ENCODE results near the gene LGR6. TPM values are rescaled to one million over a fixed set of nuclear protein-coding genes. Genes with fewer than 3 reads are reported as not detected.

Gene LGR6
- total and polyA plus RNA-seq, 2 experiments from 2014 or later: 0.66 to 0.89 TPM

DNA sequence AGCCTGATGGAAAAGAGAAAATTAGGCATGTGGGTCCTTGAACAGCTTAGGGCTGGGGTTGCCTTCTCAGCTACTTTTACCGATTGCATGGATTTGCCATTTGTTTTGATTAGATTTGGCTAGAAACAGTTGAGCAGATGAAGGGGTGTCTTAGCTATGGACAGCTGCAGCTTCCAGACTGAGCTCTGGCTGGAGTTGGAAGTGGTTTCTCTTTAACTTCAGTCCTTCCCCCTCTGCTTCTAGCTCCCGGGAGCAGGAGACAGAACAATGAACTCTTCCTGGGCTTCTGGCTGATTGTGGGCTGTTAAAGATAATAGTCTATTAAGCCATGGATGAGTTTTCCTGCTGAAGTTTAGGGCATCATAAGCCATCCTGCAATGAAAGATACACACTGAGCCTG is 97.4 kb downstream of the LGR6 start (continued):
- TF ChIP-seq ZNF114 (CRISPR knock-in tag; IDR thresholded peaks at IDR 0.05) (no peak), POLR2AphosphoS5 (IDR thresholded peaks at IDR 0.05; ENCODE audit: low read depth) (no peak), ZNF331 (CRISPR knock-in tag; IDR thresholded peaks at IDR 0.05; ENCODE audit: low read depth) (no peak), JUNB (IDR thresholded peaks at IDR 0.05; ENCODE audit: unreplicated experiment) (no peak), EZH2phosphoT487 (IDR thresholded peaks at IDR 0.05; ENCODE audit: unreplicated experiment) (no peak), EZH2 (IDR thresholded peaks at IDR 0.05; ENCODE audit: low read depth, unreplicated experiment) (no peak)
- TF ChIP-seq, protein P1, sequence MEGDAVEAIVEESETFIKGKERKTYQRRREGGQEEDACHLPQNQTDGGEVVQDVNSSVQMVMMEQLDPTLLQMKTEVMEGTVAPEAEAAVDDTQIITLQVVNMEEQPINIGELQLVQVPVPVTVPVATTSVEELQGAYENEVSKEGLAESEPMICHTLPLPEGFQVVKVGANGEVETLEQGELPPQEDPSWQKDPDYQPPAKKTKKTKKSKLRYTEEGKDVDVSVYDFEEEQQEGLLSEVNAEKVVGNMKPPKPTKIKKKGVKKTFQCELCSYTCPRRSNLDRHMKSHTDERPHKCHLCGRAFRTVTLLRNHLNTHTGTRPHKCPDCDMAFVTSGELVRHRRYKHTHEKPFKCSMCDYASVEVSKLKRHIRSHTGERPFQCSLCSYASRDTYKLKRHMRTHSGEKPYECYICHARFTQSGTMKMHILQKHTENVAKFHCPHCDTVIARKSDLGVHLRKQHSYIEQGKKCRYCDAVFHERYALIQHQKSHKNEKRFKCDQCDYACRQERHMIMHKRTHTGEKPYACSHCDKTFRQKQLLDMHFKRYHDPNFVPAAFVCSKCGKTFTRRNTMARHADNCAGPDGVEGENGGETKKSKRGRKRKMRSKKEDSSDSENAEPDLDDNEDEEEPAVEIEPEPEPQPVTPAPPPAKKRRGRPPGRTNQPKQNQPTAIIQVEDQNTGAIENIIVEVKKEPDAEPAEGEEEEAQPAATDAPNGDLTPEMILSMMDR (conservative IDR thresholded peaks at IDR 0.05; ENCODE audit: low read depth in 2 of 2): no peak
- TF ChIP-seq, protein P2, sequence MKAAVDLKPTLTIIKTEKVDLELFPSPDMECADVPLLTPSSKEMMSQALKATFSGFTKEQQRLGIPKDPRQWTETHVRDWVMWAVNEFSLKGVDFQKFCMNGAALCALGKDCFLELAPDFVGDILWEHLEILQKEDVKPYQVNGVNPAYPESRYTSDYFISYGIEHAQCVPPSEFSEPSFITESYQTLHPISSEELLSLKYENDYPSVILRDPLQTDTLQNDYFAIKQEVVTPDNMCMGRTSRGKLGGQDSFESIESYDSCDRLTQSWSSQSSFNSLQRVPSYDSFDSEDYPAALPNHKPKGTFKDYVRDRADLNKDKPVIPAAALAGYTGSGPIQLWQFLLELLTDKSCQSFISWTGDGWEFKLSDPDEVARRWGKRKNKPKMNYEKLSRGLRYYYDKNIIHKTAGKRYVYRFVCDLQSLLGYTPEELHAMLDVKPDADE (IDR thresholded peaks at IDR 0.05): no peak

DNA sequence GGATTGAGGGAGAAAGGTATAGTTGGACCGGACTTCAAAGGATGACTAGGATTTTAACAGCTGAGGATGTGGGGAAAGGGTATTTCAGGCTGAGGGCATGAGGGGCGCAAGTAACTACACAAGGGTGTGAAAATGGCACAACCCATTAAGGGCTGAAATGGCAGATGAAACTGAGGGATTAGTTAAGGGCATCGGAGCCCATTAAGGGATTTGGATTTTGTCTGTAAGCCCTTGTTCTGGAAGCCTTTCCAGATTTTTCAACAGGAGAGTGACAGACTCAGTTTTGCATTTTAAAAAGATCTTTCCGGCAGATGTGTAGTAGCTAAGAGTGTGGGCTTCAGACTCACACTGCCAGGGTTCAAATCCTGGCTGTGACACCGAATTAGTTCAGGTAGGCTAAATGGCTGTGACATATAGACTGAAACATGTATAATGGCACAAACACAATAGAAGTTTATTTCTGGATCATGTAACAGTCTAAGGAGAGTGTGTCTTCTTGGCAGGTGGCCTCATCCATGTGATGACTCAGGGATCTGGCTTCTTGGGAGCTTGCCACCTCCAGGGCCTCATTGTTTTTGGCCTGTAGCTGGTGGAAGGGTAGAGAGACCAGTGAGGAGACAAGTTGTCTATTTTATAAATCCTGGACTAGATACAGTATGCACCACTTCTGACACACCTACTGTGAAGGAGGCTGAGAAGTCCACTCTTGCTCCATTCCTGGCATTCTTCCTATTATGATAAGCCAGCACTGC is 98.5 kb downstream of the LGR6 start:
- Histone ChIP-seq H3F3A (replicated peaks; ENCODE audit: low read depth) (no peaks in the 10 kb centered on the region), H3K9me2 (ENCODE audit: insufficient read depth) (no peaks in the 10 kb centered on the region; the same call in 1 of the 2 replicates), H3K4me1 (ENCODE audit: insufficient read depth) (no peaks in the 10 kb centered on the region), H2AFZ (no peak overlapping the region), H3K4me3 (no peak overlapping the region), H3K4me2 (no peak overlapping the region), H3K27me3 (ENCODE audit: insufficient read depth) (no peaks in the 10 kb centered on the region), H4K20me1 (replicated peaks; ENCODE audit: insufficient read depth) (no peaks in the 10 kb centered on the region), H3K36me3 (ENCODE audit: insufficient read depth) (no peaks in the 10 kb centered on the region), H3K27ac (ENCODE audit: low read depth) (no peak overlapping the region), H3K79me2 (replicated peaks; ENCODE audit: insufficient read depth) (no peaks in the 10 kb centered on the region)
- no peak for DNase-seq (ENCODE audit: low spot score)
- TF ChIP-seq, protein P3, sequence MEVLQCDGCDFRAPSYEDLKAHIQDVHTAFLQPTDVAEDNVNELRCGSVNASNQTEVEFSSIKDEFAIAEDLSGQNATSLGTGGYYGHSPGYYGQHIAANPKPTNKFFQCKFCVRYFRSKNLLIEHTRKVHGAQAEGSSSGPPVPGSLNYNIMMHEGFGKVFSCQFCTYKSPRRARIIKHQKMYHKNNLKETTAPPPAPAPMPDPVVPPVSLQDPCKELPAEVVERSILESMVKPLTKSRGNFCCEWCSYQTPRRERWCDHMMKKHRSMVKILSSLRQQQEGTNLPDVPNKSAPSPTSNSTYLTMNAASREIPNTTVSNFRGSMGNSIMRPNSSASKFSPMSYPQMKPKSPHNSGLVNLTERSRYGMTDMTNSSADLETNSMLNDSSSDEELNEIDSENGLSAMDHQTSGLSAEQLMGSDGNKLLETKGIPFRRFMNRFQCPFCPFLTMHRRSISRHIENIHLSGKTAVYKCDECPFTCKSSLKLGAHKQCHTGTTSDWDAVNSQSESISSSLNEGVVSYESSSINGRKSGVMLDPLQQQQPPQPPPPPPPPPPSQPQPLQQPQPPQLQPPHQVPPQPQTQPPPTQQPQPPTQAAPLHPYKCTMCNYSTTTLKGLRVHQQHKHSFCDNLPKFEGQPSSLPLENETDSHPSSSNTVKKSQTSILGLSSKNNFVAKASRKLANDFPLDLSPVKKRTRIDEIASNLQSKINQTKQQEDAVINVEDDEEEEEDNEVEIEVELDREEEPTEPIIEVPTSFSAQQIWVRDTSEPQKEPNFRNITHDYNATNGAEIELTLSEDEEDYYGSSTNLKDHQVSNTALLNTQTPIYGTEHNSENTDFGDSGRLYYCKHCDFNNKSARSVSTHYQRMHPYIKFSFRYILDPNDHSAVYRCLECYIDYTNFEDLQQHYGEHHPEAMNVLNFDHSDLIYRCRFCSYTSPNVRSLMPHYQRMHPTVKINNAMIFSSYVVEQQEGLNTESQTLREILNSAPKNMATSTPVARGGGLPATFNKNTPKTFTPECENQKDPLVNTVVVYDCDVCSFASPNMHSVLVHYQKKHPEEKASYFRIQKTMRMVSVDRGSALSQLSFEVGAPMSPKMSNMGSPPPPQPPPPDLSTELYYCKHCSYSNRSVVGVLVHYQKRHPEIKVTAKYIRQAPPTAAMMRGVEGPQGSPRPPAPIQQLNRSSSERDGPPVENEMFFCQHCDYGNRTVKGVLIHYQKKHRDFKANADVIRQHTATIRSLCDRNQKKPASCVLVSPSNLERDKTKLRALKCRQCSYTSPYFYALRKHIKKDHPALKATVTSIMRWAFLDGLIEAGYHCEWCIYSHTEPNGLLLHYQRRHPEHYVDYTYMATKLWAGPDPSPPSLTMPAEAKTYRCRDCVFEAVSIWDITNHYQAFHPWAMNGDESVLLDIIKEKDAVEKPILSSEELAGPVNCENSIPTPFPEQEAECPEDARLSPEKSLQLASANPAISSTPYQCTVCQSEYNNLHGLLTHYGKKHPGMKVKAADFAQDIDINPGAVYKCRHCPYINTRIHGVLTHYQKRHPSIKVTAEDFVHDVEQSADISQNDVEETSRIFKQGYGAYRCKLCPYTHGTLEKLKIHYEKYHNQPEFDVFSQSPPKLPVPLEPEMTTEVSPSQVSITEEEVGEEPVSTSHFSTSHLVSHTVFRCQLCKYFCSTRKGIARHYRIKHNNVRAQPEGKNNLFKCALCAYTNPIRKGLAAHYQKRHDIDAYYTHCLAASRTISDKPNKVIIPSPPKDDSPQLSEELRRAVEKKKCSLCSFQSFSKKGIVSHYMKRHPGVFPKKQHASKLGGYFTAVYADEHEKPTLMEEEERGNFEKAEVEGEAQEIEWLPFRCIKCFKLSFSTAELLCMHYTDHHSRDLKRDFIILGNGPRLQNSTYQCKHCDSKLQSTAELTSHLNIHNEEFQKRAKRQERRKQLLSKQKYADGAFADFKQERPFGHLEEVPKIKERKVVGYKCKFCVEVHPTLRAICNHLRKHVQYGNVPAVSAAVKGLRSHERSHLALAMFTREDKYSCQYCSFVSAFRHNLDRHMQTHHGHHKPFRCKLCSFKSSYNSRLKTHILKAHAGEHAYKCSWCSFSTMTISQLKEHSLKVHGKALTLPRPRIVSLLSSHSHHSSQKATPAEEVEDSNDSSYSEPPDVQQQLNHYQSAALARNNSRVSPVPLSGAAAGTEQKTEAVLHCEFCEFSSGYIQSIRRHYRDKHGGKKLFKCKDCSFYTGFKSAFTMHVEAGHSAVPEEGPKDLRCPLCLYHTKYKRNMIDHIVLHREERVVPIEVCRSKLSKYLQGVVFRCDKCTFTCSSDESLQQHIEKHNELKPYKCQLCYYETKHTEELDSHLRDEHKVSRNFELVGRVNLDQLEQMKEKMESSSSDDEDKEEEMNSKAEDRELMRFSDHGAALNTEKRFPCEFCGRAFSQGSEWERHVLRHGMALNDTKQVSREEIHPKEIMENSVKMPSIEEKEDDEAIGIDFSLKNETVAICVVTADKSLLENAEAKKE (CRISPR knock-in tag; IDR thresholded peaks at IDR 0.05): no peak
- H3K4me3 Mint-ChIP-seq: no peak overlapping the region
- no peak overlapping the region for H3K27ac Mint-ChIP-seq
- ATAC-seq: no peak
- no peaks in the 10 kb centered on the region for H3K36me3 Mint-ChIP-seq (ENCODE audit: low read depth)
- H3K9me3 Mint-ChIP-seq: no peaks in the 10 kb centered on the region
- peaks cover 2% of the 10 kb centered on the region for H3K27me3 Mint-ChIP-seq (ENCODE audit: insufficient read depth, low read depth, poor library complexity)
- no peaks in the 10 kb centered on the region for H3K4me1 Mint-ChIP-seq

All from GM23338 (cell line).